ENCODE results near the gene PTPRN2. TPM values are rescaled to one million over a fixed set of nuclear protein-coding genes. Genes with fewer than 3 reads are reported as not detected.

PTPRN2 gene
- total and polyA plus RNA-seq, 2 donors (not counting 3 experiments of a cell fraction or from before 2014, with no cell fraction given), result 0.62 to 0.88 TPM

DNA sequence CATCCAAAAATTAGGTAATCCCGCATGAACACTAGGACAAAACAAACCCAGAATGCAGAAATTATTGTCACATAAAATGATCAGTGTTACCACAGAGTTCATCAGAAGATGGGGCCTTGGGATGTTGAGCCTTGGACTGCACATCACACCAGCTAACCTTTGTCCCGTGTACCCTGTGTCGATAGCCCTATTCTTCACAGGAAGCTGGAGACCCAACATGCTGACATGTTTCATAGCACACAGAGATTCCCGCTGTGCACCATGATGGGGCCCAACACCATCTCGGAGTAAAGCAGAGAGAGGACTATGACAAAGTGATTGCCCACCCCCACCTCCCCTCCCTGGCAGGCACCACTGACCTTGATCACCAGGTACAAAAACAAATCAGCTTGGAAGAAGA lies 4.5 kb downstream of the PTPRN2 start:
- ChIA-PET CTCF (interaction anchor here (0.9 kb wide), 1 partner anchor 18 kb away, joined by 3 read pairs; no protein-coding TSS in a partner anchor), POLR2A (no interaction called here)
- Histone ChIP-seq H3K9me1 (replicated peaks; ENCODE audit: control insufficient read depth, extremely low read depth, insufficient read depth, low read length) (no peaks in the 10 kb centered on the region), H3K4me1 (ENCODE audit: control insufficient read depth, extremely low read depth, insufficient read depth, low read length) (no peaks in the 10 kb centered on the region), H3K4me3 (replicated peaks in 1 of 3; ENCODE audit: insufficient read depth in 1 of 3, low read depth in 1 of 3, low read length in 3 of 3) (no peak overlapping the region), H3K9me3 (replicated peaks; ENCODE audit: control insufficient read depth, insufficient read depth, low read length) (no peaks in the 10 kb centered on the region), H3K36me3 (ENCODE audit: control insufficient read depth in 2 of 2, extremely low read depth in 1 of 2, insufficient read depth in 2 of 2, low read length in 2 of 2) (no peaks in the 10 kb centered on the region), H3K27ac (ENCODE audit: insufficient read depth, low read depth, low read length) (no peak overlapping the region), H3K9ac (replicated peaks; ENCODE audit: extremely low read depth, insufficient read depth, low read length) (no peak overlapping the region), H2AFZ (ENCODE audit: low read depth, low read length) (no peak overlapping the region), H3K79me2 (ENCODE audit: control insufficient read depth, insufficient read depth, low read length) (no peaks in the 10 kb centered on the region), H3K27me3 (ENCODE audit: control insufficient read depth in 2 of 2, insufficient read depth in 2 of 2, low read length in 2 of 2) (peaks cover 6 to 15% of the 10 kb centered on the region in 2 experiments), H4K20me1 (replicated peaks; ENCODE audit: control insufficient read depth, extremely low read depth, insufficient read depth, low read length) (no peaks in the 10 kb centered on the region), H3K4me2 (ENCODE audit: insufficient read depth, low read length) (no peak overlapping the region)
- FAIRE-seq, result no peak
- no peak for DNase-seq (ENCODE audit: low read depth, low spot score)
- TF ChIP-seq JUN (IDR thresholded peaks at IDR 0.05; ENCODE audit: borderline replicate concordance, insufficient read depth, insufficient read length, low read depth) (no peak), FOS (IDR thresholded peaks at IDR 0.05; ENCODE audit: borderline replicate concordance, insufficient read depth, low read length) (no peak), EZH2 (IDR thresholded peaks at IDR 0.05; ENCODE audit: borderline replicate concordance, low read depth, low read length, severe bottlenecking) (no peak), POLR2AphosphoS5 (IDR thresholded peaks at IDR 0.05; ENCODE audit: insufficient read depth, low read depth, low read length) (no peak), GATA2 (IDR thresholded peaks at IDR 0.05; ENCODE audit: insufficient read depth, insufficient read length, low read depth, low read length) (no peak), POLR2A (IDR thresholded peaks at IDR 0.05; ENCODE audit: low read depth, low read length) (no peak), MYC (IDR thresholded peaks at IDR 0.05; ENCODE audit: low read depth, low read length) (no peak)
- TF ChIP-seq, protein P1, sequence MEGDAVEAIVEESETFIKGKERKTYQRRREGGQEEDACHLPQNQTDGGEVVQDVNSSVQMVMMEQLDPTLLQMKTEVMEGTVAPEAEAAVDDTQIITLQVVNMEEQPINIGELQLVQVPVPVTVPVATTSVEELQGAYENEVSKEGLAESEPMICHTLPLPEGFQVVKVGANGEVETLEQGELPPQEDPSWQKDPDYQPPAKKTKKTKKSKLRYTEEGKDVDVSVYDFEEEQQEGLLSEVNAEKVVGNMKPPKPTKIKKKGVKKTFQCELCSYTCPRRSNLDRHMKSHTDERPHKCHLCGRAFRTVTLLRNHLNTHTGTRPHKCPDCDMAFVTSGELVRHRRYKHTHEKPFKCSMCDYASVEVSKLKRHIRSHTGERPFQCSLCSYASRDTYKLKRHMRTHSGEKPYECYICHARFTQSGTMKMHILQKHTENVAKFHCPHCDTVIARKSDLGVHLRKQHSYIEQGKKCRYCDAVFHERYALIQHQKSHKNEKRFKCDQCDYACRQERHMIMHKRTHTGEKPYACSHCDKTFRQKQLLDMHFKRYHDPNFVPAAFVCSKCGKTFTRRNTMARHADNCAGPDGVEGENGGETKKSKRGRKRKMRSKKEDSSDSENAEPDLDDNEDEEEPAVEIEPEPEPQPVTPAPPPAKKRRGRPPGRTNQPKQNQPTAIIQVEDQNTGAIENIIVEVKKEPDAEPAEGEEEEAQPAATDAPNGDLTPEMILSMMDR (IDR thresholded peaks at IDR 0.05; ENCODE audit: extremely low read depth in 1 of 2, insufficient read depth in 1 of 2, low read depth in 1 of 2, low read length in 2 of 2), result no peak
- TF ChIP-seq, protein P2, sequence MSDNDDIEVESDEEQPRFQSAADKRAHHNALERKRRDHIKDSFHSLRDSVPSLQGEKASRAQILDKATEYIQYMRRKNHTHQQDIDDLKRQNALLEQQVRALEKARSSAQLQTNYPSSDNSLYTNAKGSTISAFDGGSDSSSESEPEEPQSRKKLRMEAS (IDR thresholded peaks at IDR 0.05; ENCODE audit: insufficient read depth, insufficient read length), result no peak
- BruUV-seq (replicated peaks), result no TSS peak
- dilution Hi-C loops (cut with MboI; ENCODE audit: extremely low pct_ligation_motif_present, low sequenced_read_pairs), result no loop called here
- intact Hi-C loops (cut with micrococcal nuclease), result no loop called here

Measured in endothelial cell of umbilical vein (primary cell).